Non-pigmented ciliary epithelial cell (primary cell): Measurements from ENCODE around the gene TENT4B.

Experiments
- DNase-seq: peaks from one replicate; pipeline ENCODE4 v3.0.0-alpha.2; 2010; ENCODE audit warnings: low read depth

The TENT4B gene

DNA sequence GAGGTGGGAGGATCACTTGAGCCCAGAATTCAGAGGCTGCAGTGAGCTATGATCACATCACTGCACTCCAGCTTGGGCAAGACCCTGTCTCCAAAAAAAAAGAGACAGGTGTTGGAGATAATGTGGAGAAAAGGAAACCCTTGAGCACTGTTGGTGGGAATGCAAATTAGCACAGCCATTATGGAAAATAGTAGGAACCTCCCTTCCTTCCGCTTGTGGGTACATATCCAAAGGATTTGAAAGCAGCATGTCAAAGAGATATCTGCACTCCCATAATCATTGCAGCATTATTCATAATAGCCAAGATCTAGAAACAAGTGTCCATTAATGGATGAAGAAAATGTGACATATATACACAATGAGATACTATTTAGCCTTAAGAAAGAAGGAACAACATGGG is 103.5 kb downstream of the TENT4B start:
- no peak for DNase-seq

DNA sequence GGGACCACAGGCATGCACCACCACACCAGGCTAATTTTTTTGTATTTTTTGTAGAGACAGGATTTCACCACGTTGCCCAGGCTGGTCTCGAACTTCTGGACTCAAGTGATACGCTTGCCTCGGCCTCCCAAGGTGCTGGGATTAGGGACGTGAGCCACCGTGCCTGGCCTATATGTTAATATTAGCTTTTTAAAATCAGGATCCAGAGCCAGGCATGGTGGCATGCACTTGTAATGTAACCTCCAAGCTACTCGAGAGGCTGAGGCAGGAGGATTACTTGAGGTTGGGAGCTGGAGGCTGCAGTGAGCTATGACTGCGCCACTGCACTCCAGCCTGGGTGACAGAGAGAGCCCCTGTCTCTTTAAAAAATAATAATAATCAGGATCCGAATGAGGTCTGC is 104.8 kb downstream of the TENT4B start:
- DNase-seq = no peak

DNA sequence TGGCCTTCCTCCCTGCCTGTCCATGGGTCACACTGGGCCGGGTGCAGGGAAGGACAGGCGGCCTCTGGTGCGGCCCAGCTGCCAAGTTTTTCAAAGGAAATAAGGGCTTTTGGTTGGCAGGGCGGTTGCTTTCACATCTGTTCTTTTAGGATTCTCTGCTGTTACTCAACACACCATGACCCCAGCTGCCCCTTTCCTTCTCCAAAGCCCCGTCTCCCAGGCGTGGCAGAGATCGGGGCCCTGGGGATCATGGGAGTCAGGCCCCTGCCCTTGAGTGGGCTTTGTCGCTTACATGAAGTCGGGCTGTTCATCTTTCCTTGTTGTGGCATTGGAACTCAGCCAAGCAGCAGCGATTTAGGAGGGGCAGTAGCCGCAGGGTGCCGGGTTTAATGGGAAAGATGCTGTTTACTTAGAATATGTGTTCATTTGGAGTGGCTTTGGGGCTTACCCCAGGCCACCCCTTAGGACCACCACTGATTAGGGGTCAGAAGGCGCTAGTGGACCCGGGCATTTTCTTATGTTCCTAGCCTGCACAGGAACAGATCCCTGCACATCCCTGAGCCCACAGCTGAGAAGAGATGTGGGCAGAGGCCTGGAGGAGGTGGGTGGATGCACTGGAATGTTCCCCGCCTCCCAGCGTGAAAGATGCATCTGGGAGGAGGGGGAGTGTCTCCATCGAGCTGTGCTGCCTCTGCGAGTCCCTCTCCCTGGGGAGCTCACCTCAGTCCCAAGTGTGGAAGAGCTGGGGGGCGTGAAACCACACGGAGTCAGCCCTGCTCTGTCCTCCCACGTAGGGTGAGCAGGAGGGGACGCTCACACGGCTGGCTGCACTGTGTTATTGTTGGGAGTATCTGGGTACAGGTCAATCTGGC is 106.5 kb downstream of the TENT4B start:
- DNase-seq = no peak

DNA sequence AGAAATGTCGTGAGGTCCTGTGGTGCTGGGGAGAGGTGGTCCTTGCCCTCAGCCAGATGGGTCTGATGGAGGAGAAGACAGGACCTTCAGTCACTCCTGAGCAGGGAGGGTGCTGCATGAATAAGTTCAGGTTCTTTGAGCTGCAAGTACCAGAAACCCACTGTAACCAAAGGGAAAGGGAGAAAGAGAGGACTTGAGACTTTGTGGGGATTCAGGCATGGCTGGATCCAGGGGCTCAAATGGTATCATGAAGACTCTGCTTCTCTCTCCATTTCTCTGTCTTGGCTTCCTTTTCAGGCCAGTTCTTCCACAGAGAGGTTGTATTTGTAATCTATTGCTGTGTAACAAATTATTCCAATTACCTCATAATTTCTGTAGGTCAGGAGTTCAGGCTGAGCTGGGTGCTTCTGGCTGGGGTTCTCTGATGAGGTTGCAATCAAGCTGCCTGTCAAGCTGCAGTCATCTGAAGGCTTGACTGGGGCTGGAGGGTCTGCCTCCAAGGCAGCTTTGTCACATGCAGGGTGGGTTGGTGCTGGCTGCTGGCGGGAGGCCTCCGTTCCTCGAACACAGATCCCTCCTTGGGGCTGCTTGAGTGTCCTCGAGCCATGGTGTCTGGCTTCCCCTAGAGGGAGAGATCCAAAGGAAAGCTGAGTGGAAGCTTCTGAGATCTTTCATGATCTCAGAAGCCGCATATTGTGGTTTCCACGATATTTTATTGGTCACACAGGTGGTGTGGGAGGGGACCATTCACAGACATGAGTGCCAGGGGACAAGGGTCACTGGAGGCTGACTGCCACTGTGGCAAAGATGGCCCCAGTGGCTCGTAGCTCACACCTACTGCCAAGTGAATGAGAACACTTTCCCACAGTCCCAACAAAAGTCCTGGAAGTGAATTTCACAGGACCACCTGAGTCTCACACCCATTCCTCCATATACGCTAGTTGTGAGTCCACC is 107.4 kb downstream of the TENT4B start:
- DNase-seq = no peak

DNA sequence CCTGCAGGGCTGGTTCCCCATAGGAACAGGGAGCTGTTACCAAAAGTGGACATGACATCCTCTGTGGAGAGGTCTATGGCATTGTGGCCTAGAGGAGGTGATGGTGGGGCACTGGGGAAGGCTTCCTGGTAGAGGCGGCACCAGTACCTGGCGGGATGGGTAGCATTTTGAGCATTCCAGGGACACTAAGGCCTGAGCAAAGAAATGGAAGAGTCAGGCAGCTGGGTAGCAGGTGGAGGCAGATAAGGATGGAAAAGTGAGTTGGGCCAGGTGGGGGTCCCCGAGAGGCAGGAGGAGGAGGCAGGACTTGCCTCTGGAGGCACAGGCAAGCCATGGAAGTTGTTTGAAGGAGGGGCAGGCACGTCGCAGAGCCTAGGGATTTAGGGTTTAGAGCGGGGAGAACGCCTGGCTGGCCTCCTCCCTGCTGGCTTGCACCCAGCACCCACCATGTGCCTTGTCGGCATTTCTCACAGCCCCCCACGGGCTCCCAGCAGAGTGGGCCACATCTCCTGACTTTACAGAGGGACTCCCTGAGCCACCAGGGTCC is 108.1 kb downstream of the TENT4B start:
- DNase-seq = no peak

DNA sequence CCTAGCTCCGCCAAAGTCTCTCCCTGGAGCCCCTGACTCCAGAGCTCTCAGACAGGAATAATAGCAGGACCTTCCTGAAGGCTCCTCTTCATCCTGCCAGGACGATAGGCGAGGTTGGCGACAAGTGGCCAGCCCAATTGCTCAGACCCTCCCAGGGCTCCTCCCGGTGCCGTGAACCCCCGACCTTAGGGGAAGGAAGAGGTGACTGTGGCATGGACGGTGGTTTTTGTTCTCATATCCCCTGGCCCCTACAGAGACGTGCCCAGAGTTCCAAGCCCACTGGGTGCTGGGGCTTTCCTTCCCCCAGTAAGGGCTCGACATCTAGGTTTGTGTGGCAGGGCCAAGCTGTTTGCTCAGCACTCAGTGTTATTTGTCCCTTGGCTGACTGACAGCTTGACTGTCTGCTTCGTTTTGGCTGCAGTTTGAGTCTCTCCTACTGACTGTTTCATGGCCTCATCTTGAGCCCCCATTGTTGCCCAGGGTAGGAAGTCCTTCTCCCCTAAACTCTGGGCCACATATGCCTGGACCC is 108.7 kb downstream of the TENT4B start:
- DNase-seq = no peak

DNA sequence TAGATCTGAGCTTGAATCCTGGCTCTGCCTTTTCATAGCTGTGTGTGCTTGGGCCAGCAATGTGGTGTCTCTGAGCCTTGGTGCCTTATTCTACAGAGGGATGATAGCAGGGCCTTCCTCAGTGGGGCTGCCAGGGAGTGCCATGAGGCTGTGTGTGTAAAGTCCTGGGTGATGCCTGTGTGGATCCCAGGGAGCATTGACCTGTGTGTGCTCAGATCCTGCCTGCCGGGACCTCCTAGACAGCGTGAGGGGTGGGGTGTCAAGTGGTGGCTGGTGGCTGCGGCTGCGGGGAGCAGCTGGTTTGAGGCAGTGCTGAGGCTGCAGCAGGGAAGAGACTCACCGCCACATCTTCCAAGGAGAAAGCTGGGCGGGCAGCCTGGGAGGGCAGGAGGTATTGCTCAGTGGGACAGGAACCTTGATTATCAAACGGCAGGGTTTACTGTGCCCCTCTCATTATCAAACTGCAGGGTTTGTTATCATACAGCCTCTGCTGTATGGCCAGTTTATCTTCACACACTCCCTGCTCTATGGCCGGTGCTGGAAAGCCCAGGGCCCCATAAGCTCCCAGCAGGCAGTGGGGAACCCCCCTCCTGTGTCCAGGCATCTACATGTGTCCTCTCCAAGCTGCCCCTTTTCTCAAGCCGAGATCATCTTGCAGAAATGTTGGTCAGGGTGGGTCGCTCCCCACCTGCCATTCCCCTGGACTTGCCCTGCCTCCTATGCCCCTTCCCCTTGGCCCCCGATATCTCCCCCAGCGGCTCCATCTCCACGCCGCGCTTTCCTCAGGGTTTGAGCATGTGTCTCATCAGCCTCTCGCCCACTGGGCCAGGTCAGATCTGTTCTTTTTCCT is 110.2 kb downstream of the TENT4B start:
- DNase-seq = no peak

DNA sequence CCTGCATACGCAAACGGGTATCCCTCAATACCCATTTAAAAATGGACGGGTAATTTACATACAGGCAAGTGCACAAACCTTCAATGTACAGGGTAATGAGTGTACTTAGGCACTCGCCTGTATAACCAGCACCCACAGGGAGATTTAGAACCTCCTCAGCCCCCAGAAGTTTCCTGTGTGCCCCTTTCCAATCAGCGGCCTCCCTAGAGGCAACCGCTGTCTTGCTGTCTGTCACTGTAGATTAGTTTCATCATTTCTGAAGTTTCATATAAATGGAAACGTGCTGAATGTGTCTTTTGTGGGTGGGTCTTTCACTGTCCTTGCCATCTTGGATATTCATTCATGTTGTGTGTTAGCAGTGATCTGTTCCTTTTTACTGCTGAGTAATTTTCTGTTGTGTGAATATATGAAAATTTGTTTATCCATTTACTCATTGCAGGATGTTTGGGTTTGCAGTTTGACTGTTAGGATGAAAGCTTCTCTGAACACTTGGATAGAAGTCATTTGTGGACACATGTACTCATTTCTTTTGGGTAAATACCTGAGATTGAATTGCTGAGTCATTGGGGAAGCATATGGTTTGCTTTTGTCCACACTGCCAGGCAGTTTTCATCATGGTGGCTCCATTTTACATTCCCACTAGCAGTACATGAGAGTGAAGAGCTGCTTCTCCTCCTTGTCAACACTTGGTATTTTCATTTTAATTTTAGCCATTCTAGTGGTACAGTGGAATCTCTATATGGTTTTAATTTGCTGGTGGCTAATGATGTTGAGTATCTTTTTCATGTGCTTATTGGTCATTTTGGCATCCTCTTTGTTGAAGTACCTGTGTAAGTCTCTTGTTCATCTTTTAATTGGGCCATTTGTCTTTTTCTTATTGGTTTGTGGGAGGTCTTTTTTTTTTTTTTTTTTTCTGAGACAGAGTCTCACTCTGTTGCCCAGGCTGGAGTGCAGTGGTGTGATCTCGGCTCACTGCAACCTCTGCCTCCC is 111.1 kb downstream of the TENT4B start:
- DNase-seq = no peak

DNA sequence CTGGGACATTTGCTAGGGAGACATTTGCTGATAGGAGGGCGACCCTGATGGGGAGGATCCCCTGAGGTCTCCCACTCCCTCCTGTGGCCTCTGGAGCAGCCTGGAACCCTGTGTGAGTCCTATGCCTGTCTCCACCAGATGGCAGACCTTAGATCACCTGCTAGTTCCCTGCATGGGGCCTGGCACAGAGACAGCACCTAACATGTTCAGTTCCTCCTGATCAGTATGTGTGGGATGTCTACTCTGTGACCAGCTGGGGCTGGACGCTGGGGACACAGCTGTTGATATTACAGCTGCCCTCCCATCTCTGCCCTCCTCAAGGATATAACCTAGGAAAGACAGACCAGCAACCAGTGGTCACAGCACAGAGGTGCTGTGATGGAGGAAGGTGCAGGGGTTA is 112.2 kb downstream of the TENT4B start:
- DNase-seq = no peak

DNA sequence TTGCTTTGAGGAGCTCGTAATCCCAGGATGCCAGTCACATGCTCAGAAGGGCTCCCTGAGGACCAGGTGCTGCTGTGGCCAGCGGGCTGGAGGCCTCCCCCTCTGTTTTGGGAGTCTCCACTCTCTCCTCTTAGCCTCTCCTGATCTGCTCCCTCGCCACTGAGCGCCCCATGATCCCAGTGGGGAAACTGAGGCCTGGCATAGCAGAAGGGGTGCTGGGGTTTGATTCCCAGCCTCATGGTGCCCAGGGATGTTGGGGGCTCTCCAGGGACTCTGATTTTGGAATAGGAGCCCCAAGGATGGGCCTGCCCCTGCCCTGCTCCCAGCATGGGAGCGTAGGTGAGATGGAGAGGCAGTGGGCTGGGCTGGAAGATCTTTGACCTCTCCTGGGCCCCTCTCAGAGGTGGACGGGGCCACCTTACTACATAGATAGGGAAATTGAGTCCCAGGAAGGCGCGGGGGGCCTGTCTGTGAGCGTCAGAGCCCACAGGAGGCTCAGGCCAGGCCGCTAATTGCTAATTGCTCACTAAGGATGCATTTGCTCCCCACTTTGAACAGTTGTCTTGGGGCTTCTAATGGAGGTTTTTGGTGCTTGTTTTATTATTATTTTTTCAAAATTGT is 112.7 kb downstream of the TENT4B start:
- no peak for DNase-seq

DNA sequence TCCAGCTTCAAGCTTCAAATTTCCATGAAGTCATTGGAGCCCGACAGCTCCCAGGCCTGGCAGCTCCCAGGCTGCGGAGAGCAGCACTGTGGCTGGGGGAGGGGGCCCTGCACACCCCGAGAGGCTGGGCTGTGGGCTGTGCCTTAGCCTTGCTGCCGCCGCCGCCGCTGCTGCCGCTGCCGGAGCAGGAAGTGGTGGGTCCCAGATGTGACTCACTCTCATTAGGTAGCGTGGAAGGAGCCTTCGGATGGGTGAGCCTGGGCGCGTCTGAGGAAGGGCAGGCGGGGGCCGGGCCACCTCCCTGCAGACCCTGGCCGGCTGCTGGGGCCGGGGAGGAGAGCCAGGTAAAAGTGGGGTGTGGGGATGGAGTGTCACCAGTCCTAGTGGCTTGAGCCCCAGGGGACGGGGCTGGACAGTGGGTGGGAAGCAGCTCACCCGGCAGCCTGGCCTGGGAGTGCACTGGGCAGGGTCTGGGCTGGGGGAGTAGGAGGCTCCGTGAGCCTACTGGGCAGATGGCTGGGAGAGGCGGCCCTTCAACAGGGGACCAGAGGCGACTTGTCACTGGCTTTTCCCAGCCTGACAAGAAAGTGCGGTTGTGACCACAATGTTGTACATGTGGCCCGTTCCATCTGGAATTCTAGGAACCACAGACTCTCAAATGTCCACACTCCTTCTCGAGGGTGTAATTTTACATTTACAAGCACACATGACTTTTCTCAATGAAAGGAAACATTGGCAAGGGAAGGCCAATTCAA is 113.4 kb downstream of the TENT4B start, which contains the start of gene ADCY7:
Gene ADCY7, plus strand, starts transcription at position 215 of the 755 bp plus-strand sequence. CDS start 21,629 bp downstream, outside the sequence.
- DNase-seq = peak; percentile 41

DNA sequence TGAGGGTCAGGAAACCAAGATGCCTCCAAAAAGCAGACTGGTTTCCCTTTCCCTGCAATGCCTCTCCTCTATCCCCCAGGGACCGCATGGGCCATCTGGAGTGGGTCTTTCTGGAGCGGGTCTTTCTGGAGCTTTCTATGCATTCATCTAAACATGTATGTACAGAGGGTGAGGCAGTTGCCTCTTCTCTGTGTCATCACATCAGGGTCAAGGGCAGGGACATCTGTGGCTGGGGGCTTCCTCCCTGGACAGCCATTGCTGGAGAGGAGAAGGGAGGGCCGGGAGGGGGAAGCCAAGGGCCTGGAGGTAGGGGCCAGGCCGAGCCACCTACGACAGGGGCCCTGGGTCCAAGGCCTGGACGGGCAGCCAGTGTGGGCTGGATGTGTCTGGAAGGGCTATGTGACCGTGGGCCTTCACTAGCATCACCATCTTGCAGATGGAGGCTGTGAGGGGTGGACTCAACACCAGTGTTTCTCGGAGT is 114.1 kb downstream of the TENT4B start:
- no peak for DNase-seq

DNA sequence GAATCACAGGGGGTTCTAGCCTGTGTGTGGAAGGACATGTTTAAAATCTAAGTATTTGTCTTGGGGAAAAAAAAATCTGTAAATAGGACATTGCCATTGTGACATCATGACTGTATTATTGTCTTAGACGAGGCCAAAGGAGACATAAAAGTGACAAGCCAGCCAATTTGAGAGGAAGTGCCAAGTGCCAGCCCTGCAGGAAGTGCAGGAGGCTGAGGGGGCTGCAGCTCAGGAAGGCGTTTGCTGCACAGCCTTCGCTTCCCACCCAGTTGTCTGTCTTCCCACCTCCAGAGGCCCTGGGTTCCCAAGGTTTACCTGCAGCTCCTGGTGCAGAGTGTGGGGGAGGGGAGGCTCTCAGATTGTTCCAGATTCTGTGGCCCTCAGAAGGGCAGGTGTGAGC is 114.5 kb downstream of the TENT4B start:
- no peak for DNase-seq

DNA sequence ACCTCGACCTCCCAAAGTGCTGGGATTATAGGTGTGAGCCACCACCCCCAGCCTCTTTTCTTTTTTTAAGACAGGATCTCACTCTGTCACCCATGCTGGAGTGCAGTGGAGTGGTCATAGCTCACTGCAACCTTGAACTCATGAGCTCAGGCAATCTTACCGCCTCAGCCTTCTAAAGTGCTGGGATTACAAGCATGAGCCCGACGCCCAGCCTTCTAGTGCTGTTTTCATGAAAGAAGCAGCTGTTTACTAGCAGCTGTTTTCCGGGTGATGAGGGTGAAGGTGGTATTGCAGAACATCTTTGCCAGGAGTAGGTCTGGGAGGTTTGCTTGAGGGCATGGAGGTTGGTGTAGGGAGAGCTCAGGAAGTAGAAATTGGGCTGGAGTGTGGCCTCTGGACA is 115.2 kb downstream of the TENT4B start:
- DNase-seq = no peak

DNA sequence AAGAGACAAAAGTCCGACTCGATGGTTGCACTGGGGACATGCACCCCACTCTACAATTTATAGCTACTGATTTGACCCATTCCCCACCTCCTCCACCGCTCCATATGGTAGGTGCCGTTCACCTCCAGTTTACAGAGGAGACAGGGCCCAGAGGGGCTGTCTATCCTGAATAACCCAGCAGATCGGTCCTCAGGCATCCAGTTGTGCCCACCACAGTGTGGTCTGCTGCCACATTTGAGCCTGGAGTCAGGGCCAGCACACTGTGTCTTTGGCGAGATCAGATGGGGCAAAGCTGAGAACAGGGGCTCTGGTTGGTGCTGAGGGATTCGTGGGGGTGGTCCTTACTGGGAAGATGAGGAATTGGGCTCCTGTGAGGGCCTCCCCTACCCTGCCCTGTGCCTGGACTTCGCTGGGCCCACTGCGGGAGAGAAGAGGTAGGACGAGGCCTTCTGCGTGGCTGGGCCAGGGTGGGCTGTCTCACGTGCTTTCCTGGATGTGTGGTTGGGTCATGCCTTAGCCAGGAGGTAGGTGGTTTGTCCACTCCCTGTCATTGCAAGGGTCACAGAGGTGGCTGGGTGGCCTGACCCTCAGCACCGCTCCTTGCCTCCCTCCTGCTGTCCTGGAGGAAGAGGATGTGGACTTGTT is 116.1 kb downstream of the TENT4B start:
- DNase-seq = no peak

DNA sequence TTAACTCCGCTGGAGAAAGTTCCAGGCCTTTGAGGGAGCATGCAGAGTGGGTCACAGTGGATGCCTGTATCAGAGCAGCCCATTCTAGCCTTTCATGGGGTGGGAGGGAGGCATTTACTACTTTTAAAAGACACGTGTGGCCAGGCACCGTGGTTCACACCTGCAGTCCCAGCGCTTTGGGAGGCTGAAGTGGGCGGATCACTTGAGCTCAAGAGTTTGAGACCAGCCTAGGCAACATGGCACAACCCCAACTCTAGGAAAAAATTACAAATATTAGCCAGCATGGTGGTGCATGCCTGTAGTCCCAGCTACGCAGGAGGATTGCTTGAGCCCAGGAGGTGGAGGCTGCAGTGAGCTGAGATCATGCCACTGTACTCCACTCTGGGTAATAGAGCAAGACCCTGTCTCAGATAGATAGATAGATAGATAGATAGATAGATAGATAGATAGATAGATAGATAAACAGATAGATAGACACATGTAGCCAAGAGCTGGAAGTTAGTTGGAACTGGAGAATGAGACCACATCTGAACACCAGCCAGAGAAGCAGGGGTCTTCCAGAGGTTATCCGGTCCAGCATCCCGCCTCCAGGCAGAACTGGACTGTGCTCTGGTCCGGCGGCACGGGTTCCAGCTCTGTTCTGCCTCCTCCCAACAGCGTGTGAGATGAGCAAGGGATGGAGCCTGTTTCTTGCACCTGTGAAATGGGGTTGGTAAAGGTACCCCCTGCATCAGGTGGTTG is 116.8 kb downstream of the TENT4B start:
- no peak for DNase-seq

DNA sequence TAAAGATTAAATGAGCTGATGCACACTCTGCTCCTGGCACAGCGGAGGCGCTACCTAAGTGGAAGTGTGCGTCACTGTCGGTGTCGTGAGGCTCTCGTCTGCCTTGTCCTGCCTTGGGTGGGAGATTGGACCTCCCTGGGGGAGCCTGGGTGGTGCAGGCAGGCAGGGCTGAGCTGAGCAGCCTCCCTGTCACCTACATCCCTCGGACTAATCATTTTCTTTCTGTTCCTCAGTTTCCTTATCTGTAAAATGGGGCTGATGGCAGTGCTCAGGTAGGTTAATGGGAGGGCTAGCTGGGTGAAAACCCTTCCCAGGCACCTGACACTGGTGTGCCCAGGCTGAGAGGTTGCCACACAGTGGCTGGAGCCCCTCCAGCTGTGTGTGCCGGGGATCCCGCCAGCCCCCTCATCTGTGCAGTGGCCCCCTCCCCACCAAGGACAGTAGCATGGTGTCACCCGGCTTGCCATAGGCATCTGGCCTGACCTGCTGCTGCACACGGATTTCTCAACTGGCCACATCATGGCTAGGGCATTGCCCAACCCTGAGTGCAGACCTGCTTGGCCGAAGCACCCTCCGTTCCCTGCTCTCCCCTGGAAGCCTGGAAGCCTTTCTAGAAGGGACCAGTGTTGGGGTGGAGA is 117.5 kb downstream of the TENT4B start:
- DNase-seq = no peak
